ENCODE measurements around the gene SPEM3.

The SPEM3 gene

GRCh38 chr17:7460850-7461660 lies 32.4 kb downstream of the SPEM3 start:
- Histone ChIP-seq H2AFZ (ENCODE audit: low read length) (no peak overlapping the region), H3K9me2 (replicated peaks; ENCODE audit: low read depth, low read length) (no peaks in the 10 kb centered on the region), H3K79me2 (ENCODE audit: insufficient read depth, low read length) (peaks cover 4% of the 10 kb centered on the region; the same call in 1 of the 2 replicates), H4K20me1 (ENCODE audit: insufficient read depth, low read length, poor library complexity, severe bottlenecking) (no peaks in the 10 kb centered on the region), H3K27me3 (ENCODE audit: insufficient read depth, low read length, poor library complexity, severe bottlenecking) (no peaks in the 10 kb centered on the region), H3K9ac (ENCODE audit: low read depth, low read length, poor library complexity, severe bottlenecking) (no peak overlapping the region), H3K4me3 (ENCODE audit: low read length, poor library complexity, severe bottlenecking) (no peak overlapping the region), H3K4me2 (ENCODE audit: low read depth, low read length, poor library complexity, severe bottlenecking) (no peak overlapping the region), H3F3A (ENCODE audit: low read depth) (peaks cover 4% of the 10 kb centered on the region; the same call in 1 of the 2 replicates), H3K9me3 (ENCODE audit: insufficient read depth, low read depth, low read length) (no peaks in the 10 kb centered on the region), H3K4me1 (ENCODE audit: insufficient read depth, low read length, poor library complexity, severe bottlenecking) (peaks cover 11% of the 10 kb centered on the region), H3K36me3 (ENCODE audit: insufficient read depth, low read length) (peaks cover 13% of the 10 kb centered on the region; the same call in 1 of the 2 replicates)
- no peak for TF ChIP-seq EZH2phosphoT487 (IDR thresholded peaks at IDR 0.05; ENCODE audit: borderline replicate concordance)
- TF ChIP-seq, protein P1, sequence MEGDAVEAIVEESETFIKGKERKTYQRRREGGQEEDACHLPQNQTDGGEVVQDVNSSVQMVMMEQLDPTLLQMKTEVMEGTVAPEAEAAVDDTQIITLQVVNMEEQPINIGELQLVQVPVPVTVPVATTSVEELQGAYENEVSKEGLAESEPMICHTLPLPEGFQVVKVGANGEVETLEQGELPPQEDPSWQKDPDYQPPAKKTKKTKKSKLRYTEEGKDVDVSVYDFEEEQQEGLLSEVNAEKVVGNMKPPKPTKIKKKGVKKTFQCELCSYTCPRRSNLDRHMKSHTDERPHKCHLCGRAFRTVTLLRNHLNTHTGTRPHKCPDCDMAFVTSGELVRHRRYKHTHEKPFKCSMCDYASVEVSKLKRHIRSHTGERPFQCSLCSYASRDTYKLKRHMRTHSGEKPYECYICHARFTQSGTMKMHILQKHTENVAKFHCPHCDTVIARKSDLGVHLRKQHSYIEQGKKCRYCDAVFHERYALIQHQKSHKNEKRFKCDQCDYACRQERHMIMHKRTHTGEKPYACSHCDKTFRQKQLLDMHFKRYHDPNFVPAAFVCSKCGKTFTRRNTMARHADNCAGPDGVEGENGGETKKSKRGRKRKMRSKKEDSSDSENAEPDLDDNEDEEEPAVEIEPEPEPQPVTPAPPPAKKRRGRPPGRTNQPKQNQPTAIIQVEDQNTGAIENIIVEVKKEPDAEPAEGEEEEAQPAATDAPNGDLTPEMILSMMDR (conservative IDR thresholded peaks at IDR 0.05; ENCODE audit: low read length) = no peak

GRCh38 chr17:7462474-7463371 lies 34.1 kb downstream of the SPEM3 start:
- Histone ChIP-seq H3F3A (ENCODE audit: low read depth) (peaks cover 4% of the 10 kb centered on the region; the same call in 1 of the 2 replicates), H2AFZ (ENCODE audit: low read length) (no peak overlapping the region), H3K4me2 (ENCODE audit: low read depth, low read length, poor library complexity, severe bottlenecking) (no peak overlapping the region), H3K79me2 (ENCODE audit: insufficient read depth, low read length) (peaks cover 2% of the 10 kb centered on the region; the same call in 1 of the 2 replicates), H3K9me3 (ENCODE audit: insufficient read depth, low read depth, low read length) (no peaks in the 10 kb centered on the region), H3K9me2 (replicated peaks; ENCODE audit: low read depth, low read length) (no peaks in the 10 kb centered on the region), H3K9ac (ENCODE audit: low read depth, low read length, poor library complexity, severe bottlenecking) (no peak overlapping the region), H3K4me1 (ENCODE audit: insufficient read depth, low read length, poor library complexity, severe bottlenecking) (peaks cover 8% of the 10 kb centered on the region), H4K20me1 (ENCODE audit: insufficient read depth, low read length, poor library complexity, severe bottlenecking) (peaks cover 3% of the 10 kb centered on the region), H3K27me3 (ENCODE audit: insufficient read depth, low read length, poor library complexity, severe bottlenecking) (no peaks in the 10 kb centered on the region), H3K4me3 (ENCODE audit: low read length, poor library complexity, severe bottlenecking) (no peak overlapping the region), H3K36me3 (ENCODE audit: insufficient read depth, low read length) (peaks cover 13% of the 10 kb centered on the region; the same call in 1 of the 2 replicates)
- TF ChIP-seq, protein P1 (conservative IDR thresholded peaks at IDR 0.05; ENCODE audit: low read length) = no peak
- no peak for TF ChIP-seq EZH2phosphoT487 (IDR thresholded peaks at IDR 0.05; ENCODE audit: borderline replicate concordance)

DNA sequence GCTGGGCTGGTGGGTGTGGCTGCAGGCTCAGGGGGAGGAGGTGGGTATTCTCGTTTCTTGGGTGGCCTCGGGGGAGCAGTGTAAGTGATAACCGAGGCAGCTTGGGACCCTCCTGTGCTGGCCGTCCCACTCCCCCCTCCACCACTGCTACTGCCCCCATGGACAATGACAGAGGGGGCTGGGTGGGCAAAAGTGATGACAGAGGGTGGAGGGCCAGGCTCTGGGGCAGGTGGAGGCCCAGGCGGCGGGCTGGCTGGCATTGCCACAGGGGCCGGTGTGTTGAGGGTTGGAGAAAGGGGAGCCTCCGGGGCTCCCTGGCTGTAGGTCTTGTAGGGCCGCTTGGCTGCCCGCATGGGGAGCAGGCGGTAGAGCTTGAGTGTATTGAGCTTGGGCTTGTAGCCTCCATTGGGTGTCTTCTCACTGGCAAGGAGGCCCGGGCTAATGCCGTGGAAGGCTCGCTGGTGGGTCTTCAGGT lies 34.8 kb downstream of the SPEM3 start:
- peaks cover 9% of the 10 kb centered on the region for H3K4me1 ChIP-seq (ENCODE audit: insufficient read depth, low read length, poor library complexity, severe bottlenecking)
- no peak overlapping the region for H3K4me2 ChIP-seq (ENCODE audit: low read depth, low read length, poor library complexity, severe bottlenecking)
- H3K79me2 ChIP-seq (ENCODE audit: insufficient read depth, low read length) = 0 out of 2 replicates have a peak, but pooled peaks cover 3% of the 10 kb centered on the region
- no peak overlapping the region for H3K9ac ChIP-seq (ENCODE audit: low read depth, low read length, poor library complexity, severe bottlenecking)
- no peak for TF ChIP-seq EZH2phosphoT487 (IDR thresholded peaks at IDR 0.05; ENCODE audit: borderline replicate concordance)
- TF ChIP-seq, protein P1 (conservative IDR thresholded peaks at IDR 0.05; ENCODE audit: low read length) = no peak
- H4K20me1 ChIP-seq (ENCODE audit: insufficient read depth, low read length, poor library complexity, severe bottlenecking) = peaks cover 3% of the 10 kb centered on the region
- H3K36me3 ChIP-seq (ENCODE audit: insufficient read depth, low read length) = peaks cover 13% of the 10 kb centered on the region; the same call in 1 of the 2 replicates
- no peaks in the 10 kb centered on the region for H3K27me3 ChIP-seq (ENCODE audit: insufficient read depth, low read length, poor library complexity, severe bottlenecking)
- no peaks in the 10 kb centered on the region for H3K9me3 ChIP-seq (ENCODE audit: insufficient read depth, low read depth, low read length)
- no peak overlapping the region for H3K4me3 ChIP-seq (ENCODE audit: low read length, poor library complexity, severe bottlenecking)
- no peak overlapping the region for H2AFZ ChIP-seq (ENCODE audit: low read length)
- H3K9me2 ChIP-seq (replicated peaks; ENCODE audit: low read depth, low read length) = no peaks in the 10 kb centered on the region
- peaks cover 4% of the 10 kb centered on the region; the same call in 1 of the 2 replicates for H3F3A ChIP-seq (ENCODE audit: low read depth)
